GM12873 (cell line): Measurements from ENCODE around the gene SEC14L1.

ENCODE experiments used
- CTCF ChIP-seq: IDR thresholded peaks from 2 replicates; pipeline ENCODE4 v1.5.1; 2012; ENCODE audit warnings: low read depth, mild to moderate bottlenecking, moderate library complexity, low read length, control low read depth; ENCODE audit not compliant: insufficient read depth; ENCODE audit errors: missing control alignments

Gene SEC14L1

GRCh38 chr17:77246110-77247047 lies 105.6 kb downstream of the SEC14L1 start:
- no peak for TF ChIP-seq CTCF

GRCh38 chr17:77247048-77247541 lies 106.3 kb downstream of the SEC14L1 start:
- peak; percentile 89 for TF ChIP-seq CTCF

- TF ChIP-seq CTCF, result no peak
Measured at GRCh38 chr17:77247609-77248008, 106.8 kb downstream of the SEC14L1 start.

GRCh38 chr17:77248216-77249114 lies 107.7 kb downstream of the SEC14L1 start:
- no peak for TF ChIP-seq CTCF

- no peak for TF ChIP-seq CTCF
Measured at GRCh38 chr17:77251622-77252183, 110.9 kb downstream of the SEC14L1 start.

GRCh38 chr17:77253611-77254051 lies 112.9 kb downstream of the SEC14L1 start:
- TF ChIP-seq CTCF, result no peak
